ENCODE results near the gene SCAMP1.

Gene SCAMP1

DNA sequence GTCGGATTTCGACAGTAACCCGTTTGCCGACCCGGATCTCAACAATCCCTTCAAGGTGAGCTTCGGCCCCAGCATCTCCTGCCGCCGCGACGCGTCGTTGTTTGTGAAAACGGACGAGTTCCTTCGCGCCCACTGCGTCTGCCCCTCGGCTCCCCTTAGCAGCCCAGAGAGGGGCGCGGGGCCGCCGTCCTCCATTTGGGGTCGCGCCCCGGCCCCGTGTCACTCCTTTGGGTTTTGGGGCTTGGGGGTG, 182 bp downstream of the SCAMP1 start:
- TF ChIP-seq, protein P1, sequence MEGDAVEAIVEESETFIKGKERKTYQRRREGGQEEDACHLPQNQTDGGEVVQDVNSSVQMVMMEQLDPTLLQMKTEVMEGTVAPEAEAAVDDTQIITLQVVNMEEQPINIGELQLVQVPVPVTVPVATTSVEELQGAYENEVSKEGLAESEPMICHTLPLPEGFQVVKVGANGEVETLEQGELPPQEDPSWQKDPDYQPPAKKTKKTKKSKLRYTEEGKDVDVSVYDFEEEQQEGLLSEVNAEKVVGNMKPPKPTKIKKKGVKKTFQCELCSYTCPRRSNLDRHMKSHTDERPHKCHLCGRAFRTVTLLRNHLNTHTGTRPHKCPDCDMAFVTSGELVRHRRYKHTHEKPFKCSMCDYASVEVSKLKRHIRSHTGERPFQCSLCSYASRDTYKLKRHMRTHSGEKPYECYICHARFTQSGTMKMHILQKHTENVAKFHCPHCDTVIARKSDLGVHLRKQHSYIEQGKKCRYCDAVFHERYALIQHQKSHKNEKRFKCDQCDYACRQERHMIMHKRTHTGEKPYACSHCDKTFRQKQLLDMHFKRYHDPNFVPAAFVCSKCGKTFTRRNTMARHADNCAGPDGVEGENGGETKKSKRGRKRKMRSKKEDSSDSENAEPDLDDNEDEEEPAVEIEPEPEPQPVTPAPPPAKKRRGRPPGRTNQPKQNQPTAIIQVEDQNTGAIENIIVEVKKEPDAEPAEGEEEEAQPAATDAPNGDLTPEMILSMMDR (IDR thresholded peaks at IDR 0.05; ENCODE audit: low read depth, low read length, missing control alignments), result no peak
- peak overlapping the region; percentile 99 for H3K4me3 ChIP-seq (ENCODE audit: low read depth, low read length)
- in situ Hi-C loops (cut with HindIII; ENCODE audit: low sequenced_read_pairs), result no loop called here
- no peak for DNase-seq (ENCODE audit: low read depth)

DNA sequence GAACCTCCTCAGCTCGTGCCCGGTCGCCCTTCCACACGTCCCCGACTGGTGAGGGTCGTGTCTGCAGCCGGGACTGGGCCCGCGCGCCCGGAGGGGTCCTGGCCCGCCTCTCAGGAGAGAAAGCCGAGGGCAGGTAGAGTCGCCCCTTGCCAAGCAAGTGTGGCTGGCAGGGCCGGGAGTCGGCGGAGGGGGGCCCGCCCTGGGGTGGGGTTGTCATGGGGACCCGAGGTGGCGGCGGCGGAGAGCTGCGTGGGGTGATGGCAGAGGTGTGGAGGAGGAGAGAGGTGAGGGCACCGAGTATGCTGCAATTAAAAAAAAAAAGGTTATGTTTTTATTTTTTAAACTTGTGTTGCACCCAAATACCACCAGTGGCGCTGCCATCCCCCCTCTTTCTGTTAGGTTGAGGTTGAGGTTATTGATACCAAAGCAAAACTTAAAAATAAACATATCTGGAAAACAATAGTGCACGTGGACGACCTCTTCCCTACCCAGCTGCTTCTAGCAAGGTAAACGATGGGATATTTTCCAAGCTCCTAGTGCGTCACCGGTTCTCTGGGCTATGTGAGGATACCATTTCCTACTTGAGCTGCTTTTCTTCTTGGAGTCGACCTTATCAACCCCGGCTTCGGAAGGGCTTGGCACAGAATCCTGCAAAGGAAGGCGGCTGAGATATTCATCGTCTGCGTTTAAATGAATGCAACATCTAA, 660 bp downstream of the SCAMP1 start:
- peak; percentile 60 for DNase-seq (ENCODE audit: low read depth)
- H3K4me3 ChIP-seq (ENCODE audit: low read depth, low read length), result peak overlapping the region; percentile 99
- TF ChIP-seq, protein P1 (IDR thresholded peaks at IDR 0.05; ENCODE audit: low read depth, low read length, missing control alignments), result peak; percentile 44
- in situ Hi-C loops (cut with HindIII; ENCODE audit: low sequenced_read_pairs), result no loop called here

DNA sequence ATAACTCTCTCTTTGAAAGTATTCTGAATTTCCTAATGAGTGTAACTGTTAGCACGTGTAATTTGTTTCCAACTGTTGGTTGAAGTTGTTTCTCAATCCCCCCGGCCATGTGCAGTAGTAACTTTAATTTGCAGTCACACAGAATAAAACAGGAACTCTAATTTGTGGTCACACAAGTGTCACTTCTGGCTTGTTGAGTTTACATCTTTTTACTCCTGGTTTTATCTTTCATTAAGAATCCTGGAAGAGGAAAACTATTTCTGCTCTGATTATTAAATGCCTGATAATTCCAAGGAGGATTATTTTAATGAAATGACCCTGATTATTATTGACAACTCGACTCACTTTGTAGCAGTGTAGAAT, 1.2 kb downstream of the SCAMP1 start:
- in situ Hi-C loops (cut with HindIII; ENCODE audit: low sequenced_read_pairs), result no loop called here
- TF ChIP-seq, protein P1 (IDR thresholded peaks at IDR 0.05; ENCODE audit: low read depth, low read length, missing control alignments), result no peak
- H3K4me3 ChIP-seq (ENCODE audit: low read depth, low read length), result peak overlapping the region; percentile 99
- no peak for DNase-seq (ENCODE audit: low read depth)

DNA sequence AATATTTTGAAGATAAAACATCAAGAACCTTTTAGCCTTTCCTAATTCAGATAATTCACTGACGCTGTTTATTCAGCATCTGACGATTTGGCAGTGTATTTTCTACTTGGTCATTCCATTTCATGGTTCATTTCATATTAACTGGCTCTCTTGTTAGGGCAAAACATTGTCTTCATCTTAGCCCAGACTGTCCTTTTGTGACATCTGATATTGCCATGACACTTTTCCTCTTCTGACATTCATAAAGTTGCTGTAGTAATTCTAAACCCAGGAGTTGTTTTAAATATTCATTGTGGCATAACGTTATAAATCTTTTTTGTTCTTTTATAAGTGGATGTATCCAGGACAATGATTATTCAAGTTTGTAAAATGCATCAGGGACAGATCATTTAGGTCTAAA, 1.8 kb downstream of the SCAMP1 start:
- TF ChIP-seq, protein P1 (IDR thresholded peaks at IDR 0.05; ENCODE audit: low read depth, low read length, missing control alignments), result no peak
- in situ Hi-C loops (cut with HindIII; ENCODE audit: low sequenced_read_pairs), result no loop called here
- DNase-seq (ENCODE audit: low read depth), result no peak
- no peak overlapping the region for H3K4me3 ChIP-seq (ENCODE audit: low read depth, low read length)

DNA sequence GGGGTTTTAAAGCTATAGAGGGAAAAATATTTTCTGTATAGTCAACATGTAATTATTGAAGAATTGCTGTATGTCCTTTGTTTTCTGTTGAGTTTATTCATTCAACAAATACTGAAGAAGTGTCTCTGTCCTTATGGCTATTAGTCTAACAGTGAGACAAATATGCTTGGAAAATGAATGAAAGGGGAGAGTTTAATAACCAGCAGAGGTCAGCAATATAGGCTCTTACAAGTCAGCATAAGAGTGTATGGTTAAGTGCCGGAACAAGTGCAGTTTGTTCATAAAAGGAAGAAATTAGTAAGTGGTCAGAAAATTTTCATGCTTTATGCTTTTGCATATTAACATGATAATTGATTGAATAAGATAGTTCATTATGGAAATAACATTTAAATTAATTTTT, 3.6 kb downstream of the SCAMP1 start:
- DNase-seq (ENCODE audit: low read depth), result no peak
- no peak overlapping the region for H3K4me3 ChIP-seq (ENCODE audit: low read depth, low read length)
- TF ChIP-seq, protein P1 (IDR thresholded peaks at IDR 0.05; ENCODE audit: low read depth, low read length, missing control alignments), result no peak
- in situ Hi-C loops (cut with HindIII; ENCODE audit: low sequenced_read_pairs), result no loop called here

DNA sequence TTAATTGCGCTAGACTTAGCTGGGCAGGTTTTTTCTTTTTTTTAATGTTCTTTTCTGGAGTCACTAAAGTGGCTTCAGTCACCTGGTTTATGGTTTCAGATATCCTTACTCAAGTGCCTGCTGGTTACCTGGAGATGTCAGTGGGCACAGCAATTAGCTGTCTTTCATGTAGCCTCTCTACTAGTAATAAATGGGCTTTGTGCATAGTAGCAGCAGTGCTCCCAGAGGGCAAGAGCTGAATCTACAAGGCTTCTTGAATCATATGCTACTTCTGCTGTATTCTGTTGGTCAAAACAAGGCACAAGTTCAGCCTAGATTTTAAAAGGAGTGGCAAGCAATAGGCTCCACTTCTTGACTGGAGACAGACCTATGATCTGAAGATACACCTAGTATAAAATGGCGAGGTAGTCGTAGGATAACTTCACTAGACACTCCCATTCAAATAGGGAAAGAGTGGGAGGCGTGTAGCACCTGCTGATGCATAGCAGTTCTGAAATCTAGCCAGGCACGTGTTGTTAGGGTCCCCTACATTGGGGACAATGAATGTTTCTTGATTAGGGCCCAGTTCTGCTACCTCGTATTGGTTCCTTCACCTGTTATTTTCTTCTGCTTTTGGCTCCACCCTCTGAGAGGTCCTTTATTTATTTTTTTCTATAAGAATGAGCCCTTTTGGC, 7.0 kb downstream of the SCAMP1 start:
- TF ChIP-seq, protein P1 (IDR thresholded peaks at IDR 0.05; ENCODE audit: low read depth, low read length, missing control alignments), result peak; percentile 14
- in situ Hi-C loops (cut with HindIII; ENCODE audit: low sequenced_read_pairs), result no loop called here
- DNase-seq (ENCODE audit: low read depth), result no peak
- H3K4me3 ChIP-seq (ENCODE audit: low read depth, low read length), result no peak overlapping the region

All from astrocyte of the cerebellum (primary cell).